ENCODE results near the gene TPRG1L.

Gene TPRG1L

DNA sequence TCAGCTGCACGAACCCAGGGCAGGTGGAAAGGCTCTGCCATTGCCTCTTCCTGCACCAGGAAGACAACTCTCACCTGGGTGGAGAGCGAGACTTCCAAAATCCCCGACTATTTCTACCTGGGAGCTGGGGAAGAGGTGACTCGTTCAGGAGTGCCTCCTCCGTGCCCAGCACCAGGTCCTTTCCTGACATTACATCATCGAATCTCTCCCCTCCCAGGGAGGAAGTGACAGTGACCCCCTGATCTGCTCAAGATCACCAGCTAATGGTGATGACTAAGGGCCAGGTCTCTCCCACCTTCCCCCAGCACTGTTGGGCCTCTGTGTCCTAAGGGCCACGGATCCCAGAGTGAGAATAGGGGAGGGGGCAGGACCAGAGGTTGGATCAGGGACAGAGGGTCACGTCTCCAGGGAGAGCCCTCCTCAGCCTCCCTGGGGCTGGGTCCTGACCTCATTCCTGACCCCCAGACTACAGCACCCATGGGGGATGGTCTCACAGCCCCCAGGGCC, 20.3 kb upstream of the TPRG1L start:
- TF ChIP-seq, protein P1, sequence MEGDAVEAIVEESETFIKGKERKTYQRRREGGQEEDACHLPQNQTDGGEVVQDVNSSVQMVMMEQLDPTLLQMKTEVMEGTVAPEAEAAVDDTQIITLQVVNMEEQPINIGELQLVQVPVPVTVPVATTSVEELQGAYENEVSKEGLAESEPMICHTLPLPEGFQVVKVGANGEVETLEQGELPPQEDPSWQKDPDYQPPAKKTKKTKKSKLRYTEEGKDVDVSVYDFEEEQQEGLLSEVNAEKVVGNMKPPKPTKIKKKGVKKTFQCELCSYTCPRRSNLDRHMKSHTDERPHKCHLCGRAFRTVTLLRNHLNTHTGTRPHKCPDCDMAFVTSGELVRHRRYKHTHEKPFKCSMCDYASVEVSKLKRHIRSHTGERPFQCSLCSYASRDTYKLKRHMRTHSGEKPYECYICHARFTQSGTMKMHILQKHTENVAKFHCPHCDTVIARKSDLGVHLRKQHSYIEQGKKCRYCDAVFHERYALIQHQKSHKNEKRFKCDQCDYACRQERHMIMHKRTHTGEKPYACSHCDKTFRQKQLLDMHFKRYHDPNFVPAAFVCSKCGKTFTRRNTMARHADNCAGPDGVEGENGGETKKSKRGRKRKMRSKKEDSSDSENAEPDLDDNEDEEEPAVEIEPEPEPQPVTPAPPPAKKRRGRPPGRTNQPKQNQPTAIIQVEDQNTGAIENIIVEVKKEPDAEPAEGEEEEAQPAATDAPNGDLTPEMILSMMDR (IDR thresholded peaks at IDR 0.05) = no peak
- DNase-seq (ENCODE audit: low spot score) = no peak
- H3K27ac ChIP-seq = no peak overlapping the region
- H3K4me3 ChIP-seq = no peak overlapping the region

DNA sequence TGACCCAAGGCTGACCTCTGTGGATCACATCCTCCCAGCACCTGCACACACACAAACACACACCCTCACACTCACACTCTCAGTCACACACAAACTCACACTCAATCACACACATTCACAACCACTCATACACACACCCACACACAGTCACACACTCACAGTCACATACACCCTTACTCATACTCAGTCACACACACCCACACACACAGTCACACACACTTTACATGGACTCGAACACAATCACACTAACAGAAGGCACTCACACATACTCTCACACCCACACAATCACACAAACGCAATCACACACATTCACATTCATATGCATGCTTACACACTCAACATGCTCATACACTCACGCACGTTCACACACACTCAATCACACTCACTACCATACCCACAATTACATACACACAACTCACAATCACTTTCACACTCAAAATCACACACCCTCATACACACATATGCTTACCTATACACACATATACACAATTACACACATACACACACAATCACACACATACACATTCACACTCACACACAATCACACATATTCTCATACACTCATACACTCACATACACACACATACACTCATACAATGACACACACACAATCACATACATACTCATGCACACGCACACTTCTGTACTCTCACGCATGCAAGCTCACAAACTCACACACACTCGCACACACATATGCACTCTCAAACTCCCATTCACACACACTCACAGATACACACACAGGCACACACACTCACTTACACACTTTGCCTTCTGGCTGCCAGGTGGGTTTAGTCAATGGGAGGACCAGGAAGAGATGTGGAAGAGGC, 19.6 kb upstream of the TPRG1L start:
- no peak for DNase-seq (ENCODE audit: low spot score)
- Histone ChIP-seq H3K27ac (no peak overlapping the region), H3K4me3 (no peak overlapping the region)
- TF ChIP-seq, protein P1 (IDR thresholded peaks at IDR 0.05) = no peak

DNA sequence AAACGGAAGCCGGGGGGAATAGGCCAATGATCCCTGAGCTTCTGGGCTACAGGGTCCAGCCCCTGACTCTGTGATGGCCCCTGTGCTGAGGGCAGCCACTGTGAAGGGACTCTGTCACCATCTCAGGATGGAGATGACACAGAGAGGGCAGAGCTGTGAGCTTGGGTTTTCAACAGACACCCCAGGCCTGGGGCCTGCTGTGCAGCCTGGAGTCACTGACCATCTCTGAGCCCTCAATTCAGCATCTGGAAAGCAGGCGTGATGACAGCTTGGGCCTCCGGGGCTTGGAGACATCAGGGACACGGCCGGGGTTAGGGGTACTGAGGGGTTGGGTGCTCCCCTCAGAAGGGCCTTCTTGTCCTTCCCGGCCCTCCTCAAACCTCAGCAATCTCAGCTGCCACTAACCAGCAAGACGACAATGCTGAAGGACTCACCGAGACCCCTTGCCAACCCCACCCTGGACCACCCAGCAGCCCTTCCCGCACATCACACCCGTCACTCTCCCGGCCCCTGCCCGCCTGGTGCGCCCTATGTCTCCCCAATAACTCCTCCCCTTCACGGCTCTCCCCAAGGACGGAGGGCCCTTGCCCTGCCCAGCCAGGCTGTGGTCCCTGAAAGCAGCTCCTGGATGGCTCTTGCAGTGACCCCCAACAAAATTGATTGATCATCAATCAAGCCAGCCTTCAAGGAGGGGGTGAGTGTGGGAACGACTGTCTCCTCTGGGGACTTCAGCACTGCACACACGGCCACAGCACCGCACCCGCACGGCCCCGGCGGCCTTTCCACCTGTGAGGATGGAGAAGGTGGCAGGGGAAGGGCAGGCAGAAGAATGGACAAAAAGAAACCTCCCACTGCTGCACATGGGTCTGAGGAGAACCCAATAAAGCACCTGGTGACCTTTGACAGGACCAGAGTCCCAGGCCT, 17.8 kb upstream of the TPRG1L start:
- DNase-seq (ENCODE audit: low spot score) = no peak
- TF ChIP-seq, protein P1 (IDR thresholded peaks at IDR 0.05) = no peak
- H3K4me3 ChIP-seq = no peak overlapping the region

DNA sequence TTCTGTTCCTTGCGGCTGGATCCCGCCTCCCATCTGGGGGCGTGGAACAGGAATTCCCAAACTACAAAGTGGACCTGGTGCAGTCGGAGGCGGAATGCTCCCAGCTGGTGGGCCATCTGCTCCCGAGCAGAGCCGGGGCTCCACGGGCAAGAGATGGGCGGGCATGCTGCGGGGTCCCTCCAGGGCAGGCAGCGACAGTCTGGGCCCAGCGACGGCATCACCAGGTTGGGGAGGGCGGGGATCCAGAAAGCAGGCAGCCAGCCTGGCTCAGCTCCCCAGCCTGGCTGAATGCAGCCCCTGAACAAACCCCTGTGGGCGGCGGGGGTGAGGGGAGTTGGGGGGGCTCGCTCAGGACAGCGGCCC, 17.1 kb upstream of the TPRG1L start:
- no peak for DNase-seq (ENCODE audit: low spot score)
- H3K27ac ChIP-seq = no peak overlapping the region
- no peak overlapping the region for H3K4me3 ChIP-seq
- TF ChIP-seq, protein P1 (IDR thresholded peaks at IDR 0.05) = no peak

More for the DNA sequence above, 17.8 kb upstream of the TPRG1L start:
- H3K27ac ChIP-seq = no peak overlapping the region

DNA sequence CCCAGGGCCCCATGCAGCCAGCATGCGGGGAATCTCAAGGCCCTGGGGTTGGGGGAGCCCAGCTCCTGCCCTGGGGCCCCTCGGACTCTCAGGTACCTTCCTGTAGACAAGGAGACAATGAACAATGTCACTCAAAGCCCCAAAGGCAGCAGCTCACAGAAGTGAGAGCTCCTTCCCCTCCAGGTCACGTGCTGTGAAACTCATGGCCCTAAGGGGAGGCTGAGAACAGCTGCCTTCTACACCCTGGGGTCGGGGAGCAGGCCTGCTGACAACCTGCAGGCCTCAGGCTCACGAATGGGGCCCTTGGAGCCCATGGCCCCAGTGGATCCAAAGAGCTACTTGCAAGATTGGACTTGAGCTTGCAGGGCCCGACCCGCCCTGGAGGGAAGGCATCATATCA, 16.7 kb upstream of the TPRG1L start:
- TF ChIP-seq, protein P1 (IDR thresholded peaks at IDR 0.05) = no peak
- no peak overlapping the region for H3K27ac ChIP-seq
- no peak overlapping the region for H3K4me3 ChIP-seq
- no peak for DNase-seq (ENCODE audit: low spot score)

DNA sequence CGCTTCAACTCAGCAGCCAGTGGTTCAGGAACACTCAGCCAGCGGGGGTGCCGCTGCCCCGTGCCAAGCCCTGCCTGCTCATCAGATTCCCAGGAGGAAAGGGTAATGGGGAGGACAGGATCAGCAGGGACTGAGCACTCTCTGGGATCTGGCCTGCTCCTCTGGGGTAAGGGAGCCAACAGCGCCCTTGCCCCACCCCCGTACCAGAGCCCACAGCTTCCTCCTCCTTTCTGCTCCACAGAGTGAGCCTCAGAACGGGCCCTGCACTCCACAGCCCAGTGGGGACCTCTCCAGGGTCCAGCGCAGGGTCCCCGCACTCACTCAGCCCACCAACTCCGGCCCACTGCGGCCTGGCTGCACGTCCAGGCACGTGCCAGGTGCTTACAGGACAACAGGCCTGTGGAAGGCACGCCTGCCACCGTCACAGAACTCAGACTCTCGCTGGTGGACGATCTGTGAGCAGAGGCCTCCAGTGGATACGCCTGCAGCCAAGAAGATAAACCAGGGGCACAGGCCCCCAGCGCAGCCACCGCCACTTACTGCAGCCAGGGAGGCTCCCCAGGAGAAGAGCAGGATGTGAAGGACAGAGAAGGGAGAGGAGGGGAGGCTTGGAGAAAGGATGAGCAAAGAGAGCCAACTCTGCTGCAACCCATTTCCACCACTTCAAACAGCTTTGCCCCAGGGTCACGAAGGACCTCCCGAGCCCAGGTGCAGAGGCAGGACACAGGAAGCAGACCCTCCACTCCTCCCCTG, 15.6 kb upstream of the TPRG1L start:
- Histone ChIP-seq H3K4me3 (no peak overlapping the region), H3K27ac (no peak overlapping the region)
- no peak for DNase-seq (ENCODE audit: low spot score)
- TF ChIP-seq, protein P1 (IDR thresholded peaks at IDR 0.05) = no peak

Data from coronary artery (tissue), 2 donors.